Measurements from ENCODE around the gene ADARB1. TPM values are rescaled to one million over a fixed set of nuclear protein-coding genes. Genes with fewer than 3 reads are reported as not detected.

Gene ADARB1
- total and polyA plus RNA-seq, 9 of the 15 experiments (the other 6 are each of a cell fraction or from before 2014, with no cell fraction given): 6.7 to 16.0 (median 8.3) TPM

- H3K9me1 ChIP-seq (ENCODE audit: control insufficient read depth, insufficient read depth, low read length): no peaks in the 10 kb centered on the region
- peaks cover 9% of the 10 kb centered on the region in 2 experiments for H3K4me1 ChIP-seq (replicated peaks in 1 of 2; ENCODE audit: control insufficient read depth in 2 of 2, insufficient read depth in 2 of 2, low read length in 2 of 2)
- H3K27ac ChIP-seq (ENCODE audit: extremely low read depth, low read depth, low read length): no peak overlapping the region
- BruUV-seq (replicated peaks): no TSS peak
- H4K20me1 ChIP-seq (replicated peaks; ENCODE audit: control insufficient read depth, insufficient read depth, low read length): no peaks in the 10 kb centered on the region
- no peak overlapping the region for H3K4me3 ChIP-seq
- ATAC-seq (peak; percentile 29; the same call in 1 of the 3 replicates), FAIRE-seq (no peak), DNase-seq (ENCODE audit: extremely low read depth in 1 of 4, low spot score in 3 of 4) (no peak)
- ChIA-PET CTCF (ENCODE audit: low intra/inter-chr PET ratio) (no interaction called here), POLR2A (interaction anchor here (1.5 kb wide), 1 partner anchor 115 kb away, joined by 4 read pairs; no protein-coding TSS in a partner anchor)
- no peaks in the 10 kb centered on the region for H3K79me2 ChIP-seq (ENCODE audit: control insufficient read depth, insufficient read depth, low read length)
- in situ Hi-C loops (cut with MboI): no loop called here
- peak overlapping the region in 1 of 2 experiments; percentile 23; a peak in 1 of 4 replicates for H3K9ac ChIP-seq (ENCODE audit: insufficient read depth in 1 of 2, low read depth in 2 of 2, low read length in 2 of 2)
- H2AFZ ChIP-seq (ENCODE audit: low read depth, low read length): no peak overlapping the region
- H3K4me2 ChIP-seq (ENCODE audit: insufficient read depth, low read length): no peak overlapping the region
- WGBS (ENCODE audit: insufficient coverage, low coverage, missing lambda C conversion rate): 20% methylated on average over 12 of the region's 12 CpGs
- H3K9me3 ChIP-seq (replicated peaks; ENCODE audit: control insufficient read depth, insufficient read depth, low read depth, low read length): no peaks in the 10 kb centered on the region
- H3K27me3 ChIP-seq (ENCODE audit: control insufficient read depth in 2 of 2, insufficient read depth in 2 of 2, low read length in 2 of 2): peaks cover 0 to 10% of the 10 kb centered on the region in 2 experiments; a peak in 1 of 5 replicates
- no peaks in the 10 kb centered on the region for H3K36me3 ChIP-seq (ENCODE audit: control insufficient read depth, insufficient read depth, low read length)
- intact Hi-C loops (cut with micrococcal nuclease): no loop called here
- TF ChIP-seq MYNN (IDR thresholded peaks at IDR 0.05) (no peak), MYNN (CRISPR knock-in tag; IDR thresholded peaks at IDR 0.05) (no peak), HDAC6 (IDR thresholded peaks at IDR 0.05; ENCODE audit: low read depth, low read length) (no peak), ZNF311 (CRISPR knock-in tag; IDR thresholded peaks at IDR 0.05) (no peak), ZNF780A (CRISPR knock-in tag; IDR thresholded peaks at IDR 0.05) (no peak), ATF6 (CRISPR knock-in tag; IDR thresholded peaks at IDR 0.05) (no peak), SREBF2 (CRISPR knock-in tag; IDR thresholded peaks at IDR 0.05) (no peak)
- TF ChIP-seq, protein P1, sequence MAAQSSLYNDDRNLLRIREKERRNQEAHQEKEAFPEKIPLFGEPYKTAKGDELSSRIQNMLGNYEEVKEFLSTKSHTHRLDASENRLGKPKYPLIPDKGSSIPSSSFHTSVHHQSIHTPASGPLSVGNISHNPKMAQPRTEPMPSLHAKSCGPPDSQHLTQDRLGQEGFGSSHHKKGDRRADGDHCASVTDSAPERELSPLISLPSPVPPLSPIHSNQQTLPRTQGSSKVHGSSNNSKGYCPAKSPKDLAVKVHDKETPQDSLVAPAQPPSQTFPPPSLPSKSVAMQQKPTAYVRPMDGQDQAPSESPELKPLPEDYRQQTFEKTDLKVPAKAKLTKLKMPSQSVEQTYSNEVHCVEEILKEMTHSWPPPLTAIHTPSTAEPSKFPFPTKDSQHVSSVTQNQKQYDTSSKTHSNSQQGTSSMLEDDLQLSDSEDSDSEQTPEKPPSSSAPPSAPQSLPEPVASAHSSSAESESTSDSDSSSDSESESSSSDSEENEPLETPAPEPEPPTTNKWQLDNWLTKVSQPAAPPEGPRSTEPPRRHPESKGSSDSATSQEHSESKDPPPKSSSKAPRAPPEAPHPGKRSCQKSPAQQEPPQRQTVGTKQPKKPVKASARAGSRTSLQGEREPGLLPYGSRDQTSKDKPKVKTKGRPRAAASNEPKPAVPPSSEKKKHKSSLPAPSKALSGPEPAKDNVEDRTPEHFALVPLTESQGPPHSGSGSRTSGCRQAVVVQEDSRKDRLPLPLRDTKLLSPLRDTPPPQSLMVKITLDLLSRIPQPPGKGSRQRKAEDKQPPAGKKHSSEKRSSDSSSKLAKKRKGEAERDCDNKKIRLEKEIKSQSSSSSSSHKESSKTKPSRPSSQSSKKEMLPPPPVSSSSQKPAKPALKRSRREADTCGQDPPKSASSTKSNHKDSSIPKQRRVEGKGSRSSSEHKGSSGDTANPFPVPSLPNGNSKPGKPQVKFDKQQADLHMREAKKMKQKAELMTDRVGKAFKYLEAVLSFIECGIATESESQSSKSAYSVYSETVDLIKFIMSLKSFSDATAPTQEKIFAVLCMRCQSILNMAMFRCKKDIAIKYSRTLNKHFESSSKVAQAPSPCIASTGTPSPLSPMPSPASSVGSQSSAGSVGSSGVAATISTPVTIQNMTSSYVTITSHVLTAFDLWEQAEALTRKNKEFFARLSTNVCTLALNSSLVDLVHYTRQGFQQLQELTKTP (IDR thresholded peaks at IDR 0.05; ENCODE audit: low read depth in 1 of 2, partially characterized antibody in 2 of 2): no peak
- TF ChIP-seq, protein P2, sequence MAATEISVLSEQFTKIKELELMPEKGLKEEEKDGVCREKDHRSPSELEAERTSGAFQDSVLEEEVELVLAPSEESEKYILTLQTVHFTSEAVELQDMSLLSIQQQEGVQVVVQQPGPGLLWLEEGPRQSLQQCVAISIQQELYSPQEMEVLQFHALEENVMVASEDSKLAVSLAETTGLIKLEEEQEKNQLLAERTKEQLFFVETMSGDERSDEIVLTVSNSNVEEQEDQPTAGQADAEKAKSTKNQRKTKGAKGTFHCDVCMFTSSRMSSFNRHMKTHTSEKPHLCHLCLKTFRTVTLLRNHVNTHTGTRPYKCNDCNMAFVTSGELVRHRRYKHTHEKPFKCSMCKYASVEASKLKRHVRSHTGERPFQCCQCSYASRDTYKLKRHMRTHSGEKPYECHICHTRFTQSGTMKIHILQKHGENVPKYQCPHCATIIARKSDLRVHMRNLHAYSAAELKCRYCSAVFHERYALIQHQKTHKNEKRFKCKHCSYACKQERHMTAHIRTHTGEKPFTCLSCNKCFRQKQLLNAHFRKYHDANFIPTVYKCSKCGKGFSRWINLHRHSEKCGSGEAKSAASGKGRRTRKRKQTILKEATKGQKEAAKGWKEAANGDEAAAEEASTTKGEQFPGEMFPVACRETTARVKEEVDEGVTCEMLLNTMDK (IDR thresholded peaks at IDR 0.05; ENCODE audit: borderline replicate concordance, insufficient read depth, low read depth, low read length, poor library complexity, severe bottlenecking): no peak
These were observed 89.2 kb downstream of the ADARB1 start for GRCh38 chr21:45163413-45164123.

Data from K562 (cell line).